HCT116 (cell line): ENCODE results near the gene AMOTL1. TPM values are rescaled to one million over a fixed set of nuclear protein-coding genes. Genes with fewer than 3 reads are reported as not detected.

ENCODE experiments used
- ATAC-seq: fragments of 200-7000 bp; cut with Tn5 transposase; 2 replicates; pipeline ENCODE4 v1.9.1; 2020; ENCODE audit warnings: mild to moderate bottlenecking, moderate library complexity
- BruUV-seq: library from RNA; stranded (reverse); fragments of 400-500 nt; replicated peaks from 2 replicates; lab custom pipeline; 2021; lab: Mats Ljungman, UMichigan
- CTCF ChIA-PET: fragments of 300-600 bp; sonication (Branson Sonifier 250); formaldehyde crosslinking; loops from one replicate; lab custom pipeline; 2021; ENCODE audit warnings: antibody characterized with exemption; lab: Charles Lee
- POLR2A ChIA-PET: fragments of 300-600, 350-600 bp; sonication (Branson Sonifier 250); formaldehyde crosslinking; loops from one replicate; lab custom pipeline; 2021; ENCODE audit warnings: antibody characterized with exemption; lab: Charles Lee
- RAD21 ChIA-PET, 2 experiments: fragments of 300-600 bp; sonication (Branson Sonifier 250); formaldehyde crosslinking; loops; one replicate each; lab custom pipeline; 2023; ENCODE audit warnings: low total read pairs in 2 of 2; ENCODE audit not compliant: uncharacterized antibody in 2 of 2, unreplicated experiment in 2 of 2, low non-redundant PET in 1 of 2; lab: Charles Lee
- DNase-seq: peaks from one replicate; pipeline ENCODE4 v3.0.0-alpha.2; 2010; ENCODE audit warnings: low read depth, low spot score
- H2AFZ ChIP-seq: fragments of 200-600 bp; shearing (Covaris generic), sonication (generic); 2 replicates; pipeline ENCODE4 v1.6.1; 2017; ENCODE audit warnings: low read depth, mixed run types, mixed read lengths, antibody characterized with exemption, low read length; ENCODE audit not compliant: poor library complexity, severe bottlenecking
- H3K27ac ChIP-seq: 2 replicates; pipeline ENCODE4 v1.5.1; 2012; ENCODE audit warnings: low read depth, low read length
- H3K27me3 ChIP-seq: fragments of 200-600 bp; sonication (generic); 2 replicates; pipeline ENCODE4 v1.6.1; 2016; ENCODE audit warnings: mixed run types, low read length, mixed read lengths; ENCODE audit not compliant: insufficient read depth
- H3K36me3 ChIP-seq, 2 experiments: fragments of 200-500 bp in 1 of 2; fragments of 200-600 bp in 1 of 2; sonication (Bioruptor generic) in 1 of 2; sonication (generic) in 1 of 2; 2 replicates each; pipeline versions ENCODE4 v1.5.1 to v1.6.1; 2014 to 2016; ENCODE audit warnings: low read length in 2 of 2, inconsistent platforms in 1 of 2, mixed read lengths in 1 of 2, mixed run types in 1 of 2; ENCODE audit not compliant: insufficient read depth in 2 of 2, control insufficient read depth in 1 of 2
- H3K4me1 ChIP-seq, 2 experiments: fragments of 200-600 bp in 1 of 2; sonication (generic) in 1 of 2; 2 replicates each; pipeline versions ENCODE4 v1.5.1 to v1.6.1; 2012 to 2017; ENCODE audit warnings: low read length in 2 of 2, inconsistent platforms in 1 of 2, mild to moderate bottlenecking in 1 of 2, mixed read lengths in 1 of 2, mixed run types in 1 of 2, moderate library complexity in 1 of 2; ENCODE audit not compliant: insufficient read depth in 2 of 2, control insufficient read depth in 1 of 2
- H3K4me2 ChIP-seq: fragments of 200-600 bp; sonication (generic); 2 replicates; pipeline ENCODE4 v1.6.1; 2017; ENCODE audit warnings: mixed run types, low read length, mixed read lengths
- H3K4me3 ChIP-seq, 2 experiments: fragments of 200-600 bp in 1 of 2; sonication (generic) in 1 of 2; replicated peaks in 1 of 2; 2 replicates each; pipeline ENCODE4 v1.5.1; 2011 to 2016; ENCODE audit warnings: low read length in 2 of 2, control low read depth in 1 of 2, low read depth in 1 of 2, mild to moderate bottlenecking in 1 of 2, mixed read lengths in 1 of 2, mixed run types in 1 of 2
- H3K79me2 ChIP-seq: fragments of 200-600 bp; sonication (generic); 2 replicates; pipeline ENCODE4 v1.6.1; 2017; ENCODE audit warnings: mild to moderate bottlenecking, mixed run types, low read length, moderate library complexity, mixed read lengths; ENCODE audit not compliant: insufficient read depth
- H3K9ac ChIP-seq: fragments of 200-600 bp; sonication (generic); 2 replicates; pipeline ENCODE4 v1.6.1; 2016; ENCODE audit warnings: low read length, mixed read lengths
- H3K9me2 ChIP-seq: fragments of 200-600 bp; sonication (generic), shearing (Covaris generic); 2 replicates; pipeline ENCODE4 v1.6.1; 2017; ENCODE audit warnings: mixed run types, mild to moderate bottlenecking, moderate library complexity; ENCODE audit not compliant: insufficient read depth
- H3K9me3 ChIP-seq, 2 experiments: fragments of 200-500 bp in 1 of 2; fragments of 200-600 bp in 1 of 2; sonication (Bioruptor generic) in 1 of 2; sonication (generic) in 1 of 2; 2 replicates each; pipeline ENCODE4 v1.6.1; 2014 to 2017; ENCODE audit warnings: low read length in 2 of 2, mixed read lengths in 2 of 2, inconsistent platforms in 1 of 2, low read depth in 1 of 2, mild to moderate bottlenecking in 1 of 2, mixed run types in 1 of 2, moderate library complexity in 1 of 2; ENCODE audit not compliant: control insufficient read depth in 1 of 2, insufficient read depth in 1 of 2
- H4K20me1 ChIP-seq: fragments of 200-600 bp; sonication (generic), shearing (Covaris generic); 2 replicates; pipeline ENCODE4 v1.6.1; 2017; ENCODE audit warnings: mixed run types, mild to moderate bottlenecking, moderate library complexity; ENCODE audit not compliant: insufficient read depth
- CEBPB ChIP-seq: IDR thresholded peaks from 2 replicates; pipeline ENCODE4 v1.6.1; 2012; ENCODE audit warnings: low read depth
- EZH2 ChIP-seq: fragments of 200-600 bp; sonication (generic); IDR thresholded peaks from 2 replicates; pipeline ENCODE4 v1.6.1; 2017; ENCODE audit warnings: antibody characterized with exemption, mixed run types
- EZH2phosphoT487 ChIP-seq: fragments of 200-600 bp; IDR thresholded peaks from 2 replicates; pipeline ENCODE4 v1.6.1; 2018; ENCODE audit warnings: antibody characterized with exemption, borderline replicate concordance
- FOSL1 ChIP-seq: IDR thresholded peaks from 2 replicates; pipeline ENCODE4 v1.6.1; 2012; ENCODE audit warnings: low read depth
- JUND ChIP-seq: IDR thresholded peaks from 2 replicates; pipeline ENCODE4 v1.6.1; 2012
- RAD21 ChIP-seq: IDR thresholded peaks from 2 replicates; pipeline ENCODE4 v1.6.1; 2012; ENCODE audit warnings: low read depth, mild to moderate bottlenecking
- SIN3A ChIP-seq: IDR thresholded peaks from 2 replicates; pipeline ENCODE4 v1.6.1; 2012; ENCODE audit warnings: low read depth
- SP1 ChIP-seq: IDR thresholded peaks from 2 replicates; pipeline ENCODE4 v1.6.1; 2012; ENCODE audit warnings: low read depth
- YY1 ChIP-seq: IDR thresholded peaks from 2 replicates; pipeline ENCODE4 v1.6.1; 2011; ENCODE audit warnings: low read length, low read depth, moderate library complexity, mild to moderate bottlenecking; ENCODE audit not compliant: insufficient replicate concordance; ENCODE audit errors: extremely low read depth
- intact Hi-C: fragments of 100-400 bp; cut with micrococcal nuclease; formaldehyde crosslinking; loops from 2 replicates; pipeline ENCODE4 v1.10.0; 2022
- total RNA-seq: library from RNA; stranded (reverse); gene quantifications from one replicate; pipeline ENCODE4 v1.2.1, GENCODE V29; 2021; ENCODE audit not compliant: unreplicated experiment
- TF ChIP-seq, protein P1 (sequence below), 3 experiments: fragments of 200-600 bp in 1 of 3; sonication (generic) in 1 of 3; IDR thresholded peaks in 2 of 3; conservative IDR thresholded peaks in 1 of 3; 2 replicates each; pipeline ENCODE4 v1.5.1; 2012 to 2017; ENCODE audit warnings: low read depth in 2 of 3, low read length in 2 of 3, antibody characterized with exemption in 1 of 3, borderline replicate concordance in 1 of 3, control low read depth in 1 of 3, mild to moderate bottlenecking in 1 of 3, mixed read lengths in 1 of 3, mixed run types in 1 of 3, moderate library complexity in 1 of 3; ENCODE audit not compliant: insufficient read depth in 1 of 3
- TF ChIP-seq, protein P2 (sequence below): IDR thresholded peaks from 2 replicates; pipeline ENCODE4 v1.6.1; 2012
- TF ChIP-seq, protein P3 (sequence below): IDR thresholded peaks from 2 replicates; pipeline ENCODE4 v1.6.1; 2012
- TF ChIP-seq, protein P4 (sequence below): IDR thresholded peaks from 2 replicates; pipeline ENCODE4 v1.6.1; 2012; ENCODE audit warnings: low read depth

AMOTL1 gene
- total RNA-seq, 1 experiment from 2014 or later, result 27.6 TPM

DNA sequence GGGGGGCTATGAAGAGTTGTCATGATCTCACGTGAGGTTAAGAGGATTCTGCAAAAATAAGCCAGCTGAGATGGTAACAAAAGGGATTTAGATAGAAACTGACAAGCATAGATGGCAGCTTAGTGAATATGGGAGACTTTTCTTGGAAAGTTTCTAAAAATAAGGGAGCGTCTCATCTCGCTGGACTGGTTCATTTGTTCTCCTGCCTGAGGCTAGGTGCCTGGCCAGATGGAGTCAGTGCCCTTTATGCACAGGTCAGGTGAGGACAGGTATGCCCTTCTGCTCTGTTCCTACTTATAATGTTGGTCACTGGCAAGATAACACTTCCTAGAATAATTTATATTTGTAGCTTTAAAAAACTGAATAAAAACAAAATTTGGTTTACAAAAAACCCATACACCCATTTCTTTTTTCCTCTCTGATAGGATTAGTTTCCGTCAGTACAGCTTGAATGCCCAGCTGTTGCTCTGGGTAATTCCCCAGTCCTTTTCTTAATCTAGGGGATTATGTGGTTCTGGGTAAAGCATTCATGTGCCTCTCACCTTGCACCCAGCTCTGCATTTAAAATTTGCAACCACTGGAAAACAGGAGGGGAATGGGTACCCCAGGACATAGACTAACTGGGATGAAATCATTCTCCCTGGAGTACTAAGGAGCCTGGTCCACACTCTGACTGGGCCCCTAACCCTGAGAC, 90.0 kb downstream of the AMOTL1 start:
- ATAC-seq (no peak), DNase-seq (no peak)
- no peaks in the 10 kb centered on the region for H3K9me2 ChIP-seq
- ChIA-PET CTCF (no interaction called here), RAD21 (no interaction called here), POLR2A (no interaction called here)
- TF ChIP-seq CEBPB, result no peak
- TF ChIP-seq JUND, result no peak
- no peak for TF ChIP-seq SIN3A
- TF ChIP-seq YY1, result no peak
- TF ChIP-seq, protein P1, sequence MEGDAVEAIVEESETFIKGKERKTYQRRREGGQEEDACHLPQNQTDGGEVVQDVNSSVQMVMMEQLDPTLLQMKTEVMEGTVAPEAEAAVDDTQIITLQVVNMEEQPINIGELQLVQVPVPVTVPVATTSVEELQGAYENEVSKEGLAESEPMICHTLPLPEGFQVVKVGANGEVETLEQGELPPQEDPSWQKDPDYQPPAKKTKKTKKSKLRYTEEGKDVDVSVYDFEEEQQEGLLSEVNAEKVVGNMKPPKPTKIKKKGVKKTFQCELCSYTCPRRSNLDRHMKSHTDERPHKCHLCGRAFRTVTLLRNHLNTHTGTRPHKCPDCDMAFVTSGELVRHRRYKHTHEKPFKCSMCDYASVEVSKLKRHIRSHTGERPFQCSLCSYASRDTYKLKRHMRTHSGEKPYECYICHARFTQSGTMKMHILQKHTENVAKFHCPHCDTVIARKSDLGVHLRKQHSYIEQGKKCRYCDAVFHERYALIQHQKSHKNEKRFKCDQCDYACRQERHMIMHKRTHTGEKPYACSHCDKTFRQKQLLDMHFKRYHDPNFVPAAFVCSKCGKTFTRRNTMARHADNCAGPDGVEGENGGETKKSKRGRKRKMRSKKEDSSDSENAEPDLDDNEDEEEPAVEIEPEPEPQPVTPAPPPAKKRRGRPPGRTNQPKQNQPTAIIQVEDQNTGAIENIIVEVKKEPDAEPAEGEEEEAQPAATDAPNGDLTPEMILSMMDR (IDR thresholded peaks at IDR 0.05 in 2 of 3, conservative IDR thresholded peaks at IDR 0.05 in 1 of 3; ENCODE audit: borderline replicate concordance in 1 of 3, insufficient read depth in 1 of 3, low read depth in 2 of 3, low read length in 2 of 3), result no peak
- TF ChIP-seq, protein P2, sequence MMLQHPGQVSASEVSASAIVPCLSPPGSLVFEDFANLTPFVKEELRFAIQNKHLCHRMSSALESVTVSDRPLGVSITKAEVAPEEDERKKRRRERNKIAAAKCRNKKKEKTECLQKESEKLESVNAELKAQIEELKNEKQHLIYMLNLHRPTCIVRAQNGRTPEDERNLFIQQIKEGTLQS, result no peak
- TF ChIP-seq SP1, result no peak
- H2AFZ ChIP-seq, result no peak overlapping the region
- H3K4me1 ChIP-seq, result no peaks in the 10 kb centered on the region
- H3K4me3 ChIP-seq, result no peak overlapping the region
- intact Hi-C loops, result no loop called here
- no peak overlapping the region for H3K4me2 ChIP-seq
- H3K79me2 ChIP-seq, result no peaks in the 10 kb centered on the region
- BruUV-seq, result no TSS peak
- H3K9ac ChIP-seq, result no peak overlapping the region
- no peaks in the 10 kb centered on the region; a peak in 2 of 4 replicates for H3K36me3 ChIP-seq
- no peak overlapping the region for H3K27ac ChIP-seq
- no peaks in the 10 kb centered on the region for H3K9me3 ChIP-seq
- H3K27me3 ChIP-seq, result no peaks in the 10 kb centered on the region
- no peaks in the 10 kb centered on the region for H4K20me1 ChIP-seq

DNA sequence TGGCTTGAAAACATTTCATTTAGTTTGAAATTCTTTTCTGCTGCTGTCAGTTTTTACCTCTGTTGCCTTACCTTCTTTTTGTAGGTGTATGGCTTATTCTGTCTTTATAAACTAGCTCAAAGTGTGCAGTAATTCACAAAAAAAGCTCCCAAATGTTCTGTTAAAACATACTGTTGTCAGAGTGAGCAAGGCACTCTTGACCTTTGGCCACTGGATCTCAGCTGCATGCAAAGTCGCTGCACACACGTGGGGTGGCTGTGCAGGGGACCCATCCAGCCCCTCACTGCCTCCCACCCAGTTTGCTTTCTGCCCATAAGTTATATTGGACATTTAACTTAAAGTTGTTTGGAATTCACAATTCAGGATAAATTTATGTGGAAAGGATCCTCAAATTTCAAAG, 92.2 kb downstream of the AMOTL1 start:
- no peak for ATAC-seq
- TF ChIP-seq RAD21, result no peak
- TF ChIP-seq EZH2phosphoT487, result no peak
- no peak for TF ChIP-seq FOSL1
- TF ChIP-seq EZH2, result no peak
- TF ChIP-seq, protein P3, sequence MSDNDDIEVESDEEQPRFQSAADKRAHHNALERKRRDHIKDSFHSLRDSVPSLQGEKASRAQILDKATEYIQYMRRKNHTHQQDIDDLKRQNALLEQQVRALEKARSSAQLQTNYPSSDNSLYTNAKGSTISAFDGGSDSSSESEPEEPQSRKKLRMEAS, result no peak
- TF ChIP-seq, protein P4, sequence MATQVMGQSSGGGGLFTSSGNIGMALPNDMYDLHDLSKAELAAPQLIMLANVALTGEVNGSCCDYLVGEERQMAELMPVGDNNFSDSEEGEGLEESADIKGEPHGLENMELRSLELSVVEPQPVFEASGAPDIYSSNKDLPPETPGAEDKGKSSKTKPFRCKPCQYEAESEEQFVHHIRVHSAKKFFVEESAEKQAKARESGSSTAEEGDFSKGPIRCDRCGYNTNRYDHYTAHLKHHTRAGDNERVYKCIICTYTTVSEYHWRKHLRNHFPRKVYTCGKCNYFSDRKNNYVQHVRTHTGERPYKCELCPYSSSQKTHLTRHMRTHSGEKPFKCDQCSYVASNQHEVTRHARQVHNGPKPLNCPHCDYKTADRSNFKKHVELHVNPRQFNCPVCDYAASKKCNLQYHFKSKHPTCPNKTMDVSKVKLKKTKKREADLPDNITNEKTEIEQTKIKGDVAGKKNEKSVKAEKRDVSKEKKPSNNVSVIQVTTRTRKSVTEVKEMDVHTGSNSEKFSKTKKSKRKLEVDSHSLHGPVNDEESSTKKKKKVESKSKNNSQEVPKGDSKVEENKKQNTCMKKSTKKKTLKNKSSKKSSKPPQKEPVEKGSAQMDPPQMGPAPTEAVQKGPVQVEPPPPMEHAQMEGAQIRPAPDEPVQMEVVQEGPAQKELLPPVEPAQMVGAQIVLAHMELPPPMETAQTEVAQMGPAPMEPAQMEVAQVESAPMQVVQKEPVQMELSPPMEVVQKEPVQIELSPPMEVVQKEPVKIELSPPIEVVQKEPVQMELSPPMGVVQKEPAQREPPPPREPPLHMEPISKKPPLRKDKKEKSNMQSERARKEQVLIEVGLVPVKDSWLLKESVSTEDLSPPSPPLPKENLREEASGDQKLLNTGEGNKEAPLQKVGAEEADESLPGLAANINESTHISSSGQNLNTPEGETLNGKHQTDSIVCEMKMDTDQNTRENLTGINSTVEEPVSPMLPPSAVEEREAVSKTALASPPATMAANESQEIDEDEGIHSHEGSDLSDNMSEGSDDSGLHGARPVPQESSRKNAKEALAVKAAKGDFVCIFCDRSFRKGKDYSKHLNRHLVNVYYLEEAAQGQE, result no peak
- no peak for TF ChIP-seq YY1

More for the DNA sequence above, 92.2 kb downstream of the AMOTL1 start:
- Histone ChIP-seq H3K4me3 (no peak overlapping the region), H3K27me3 (no peaks in the 10 kb centered on the region), H2AFZ (no peak overlapping the region), H3K4me1 (no peaks in the 10 kb centered on the region), H4K20me1 (no peaks in the 10 kb centered on the region), H3K79me2 (no peaks in the 10 kb centered on the region), H3K9ac (no peak overlapping the region), H3K36me3 (no peaks in the 10 kb centered on the region; a peak in 2 of 4 replicates), H3K4me2 (no peak overlapping the region), H3K27ac (no peak overlapping the region), H3K9me3 (no peaks in the 10 kb centered on the region), H3K9me2 (no peaks in the 10 kb centered on the region)
- ChIA-PET POLR2A (no interaction called here), CTCF (no interaction called here), RAD21 (no interaction called here)
- BruUV-seq, result no TSS peak
- intact Hi-C loops, result no loop called here
- DNase-seq, result no peak
